ENCODE data around the gene CHST11.

CHST11 gene

GRCh38 chr12:104657726-104658484, 201.2 kb downstream of the CHST11 start:
- no peak for DNase-seq
- in situ Hi-C loops (cut with HindIII; ENCODE audit: low pct_ligation_motif_present, low pct_unique_long_range_greater_than_20kb, low sequenced_read_pairs), result no loop called here

- in situ Hi-C loops (cut with HindIII; ENCODE audit: low pct_ligation_motif_present, low pct_unique_long_range_greater_than_20kb, low sequenced_read_pairs), result no loop called here
- DNase-seq, result no peak
Observed at GRCh38 chr12:104659058-104659457, 202.3 kb downstream of the CHST11 start.

GRCh38 chr12:104662203-104662602, 205.5 kb downstream of the CHST11 start:
- in situ Hi-C loops (cut with HindIII; ENCODE audit: low pct_ligation_motif_present, low pct_unique_long_range_greater_than_20kb, low sequenced_read_pairs), result no loop called here
- no peak for DNase-seq

- no peak for DNase-seq
- in situ Hi-C loops (cut with HindIII; ENCODE audit: low pct_ligation_motif_present, low pct_unique_long_range_greater_than_20kb, low sequenced_read_pairs), result no loop called here
Observed at GRCh38 chr12:104662908-104663307, 206.2 kb downstream of the CHST11 start.

- in situ Hi-C loops (cut with HindIII; ENCODE audit: low pct_ligation_motif_present, low pct_unique_long_range_greater_than_20kb, low sequenced_read_pairs), result no loop called here
- no peak for DNase-seq
Observed at GRCh38 chr12:104664351-104664750, 207.6 kb downstream of the CHST11 start.

- DNase-seq, result no peak
- in situ Hi-C loops (cut with HindIII; ENCODE audit: low pct_ligation_motif_present, low pct_unique_long_range_greater_than_20kb, low sequenced_read_pairs), result no loop called here
Observed at GRCh38 chr12:104665296-104665695, 208.5 kb downstream of the CHST11 start.

GRCh38 chr12:104667139-104667538, 210.4 kb downstream of the CHST11 start:
- no peak for DNase-seq
- in situ Hi-C loops (cut with HindIII; ENCODE audit: low pct_ligation_motif_present, low pct_unique_long_range_greater_than_20kb, low sequenced_read_pairs), result no loop called here

GRCh38 chr12:104668274-104668718, 211.5 kb downstream of the CHST11 start:
- in situ Hi-C loops (cut with HindIII; ENCODE audit: low pct_ligation_motif_present, low pct_unique_long_range_greater_than_20kb, low sequenced_read_pairs), result no loop called here
- no peak for DNase-seq

GRCh38 chr12:104669089-104669721, 212.5 kb downstream of the CHST11 start:
- DNase-seq, result no peak
- in situ Hi-C loops (cut with HindIII; ENCODE audit: low pct_ligation_motif_present, low pct_unique_long_range_greater_than_20kb, low sequenced_read_pairs), result no loop called here

- in situ Hi-C loops (cut with HindIII; ENCODE audit: low pct_ligation_motif_present, low pct_unique_long_range_greater_than_20kb, low sequenced_read_pairs), result no loop called here
- DNase-seq, result no peak
Observed at GRCh38 chr12:104669851-104670337, 213.1 kb downstream of the CHST11 start.

GRCh38 chr12:104670439-104671408, 214.0 kb downstream of the CHST11 start:
- in situ Hi-C loops (cut with HindIII; ENCODE audit: low pct_ligation_motif_present, low pct_unique_long_range_greater_than_20kb, low sequenced_read_pairs), result no loop called here
- peak; percentile 62 for DNase-seq

GRCh38 chr12:104671409-104672095, 214.8 kb downstream of the CHST11 start:
- peak; percentile 100 for DNase-seq
- in situ Hi-C loops (cut with HindIII; ENCODE audit: low pct_ligation_motif_present, low pct_unique_long_range_greater_than_20kb, low sequenced_read_pairs), result no loop called here

- in situ Hi-C loops (cut with HindIII; ENCODE audit: low pct_ligation_motif_present, low pct_unique_long_range_greater_than_20kb, low sequenced_read_pairs), result no loop called here
Observed at GRCh38 chr12:104672096-104672445, 215.3 kb downstream of the CHST11 start.

GRCh38 chr12:104672501-104673265, 215.9 kb downstream of the CHST11 start:
- in situ Hi-C loops (cut with HindIII; ENCODE audit: low pct_ligation_motif_present, low pct_unique_long_range_greater_than_20kb, low sequenced_read_pairs), result no loop called here
- peak; percentile 98 for DNase-seq

More at GRCh38 chr12:104672096-104672445, 215.3 kb downstream of the CHST11 start:
- no peak for DNase-seq

GRCh38 chr12:104673294-104673693, 216.5 kb downstream of the CHST11 start:
- no peak for DNase-seq
- in situ Hi-C loops (cut with HindIII; ENCODE audit: low pct_ligation_motif_present, low pct_unique_long_range_greater_than_20kb, low sequenced_read_pairs), result no loop called here

- DNase-seq, result peak; percentile 17
- in situ Hi-C loops (cut with HindIII; ENCODE audit: low pct_ligation_motif_present, low pct_unique_long_range_greater_than_20kb, low sequenced_read_pairs), result no loop called here
Observed at GRCh38 chr12:104673696-104674482, 217.1 kb downstream of the CHST11 start.

GRCh38 chr12:104676636-104677035, 219.9 kb downstream of the CHST11 start:
- in situ Hi-C loops (cut with HindIII; ENCODE audit: low pct_ligation_motif_present, low pct_unique_long_range_greater_than_20kb, low sequenced_read_pairs), result no loop called here
- no peak for DNase-seq

All from ACHN (cell line).